ENCODE measurements around the gene PWWP2A. TPM values are rescaled to one million over a fixed set of nuclear protein-coding genes. Genes with fewer than 3 reads are reported as not detected.

Gene PWWP2A
- total RNA-seq, 1 experiment from 2014 or later: 66.7 TPM

DNA sequence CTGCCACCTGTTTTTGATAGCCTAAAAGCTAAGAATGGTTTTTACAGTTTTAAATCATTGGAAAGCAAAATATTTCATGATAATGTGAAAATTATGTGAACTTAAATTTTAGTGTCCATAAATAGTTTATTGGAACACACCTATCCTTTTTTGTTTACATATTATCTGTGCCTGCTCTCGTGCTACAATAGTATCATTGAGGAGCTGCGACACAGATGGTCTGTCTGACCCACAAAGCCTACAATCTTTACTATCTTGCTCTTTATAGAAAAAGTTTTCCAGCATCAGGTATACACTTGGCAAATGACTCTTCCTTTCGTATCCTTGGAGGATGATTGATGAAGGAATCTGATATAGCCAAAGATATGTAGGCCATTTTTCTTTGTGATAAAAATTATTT is 70.2 kb downstream of the PWWP2A start:
- no peak overlapping the region for H2AK5ac ChIP-seq (ENCODE audit: insufficient read length, low read length)
- H3K36me3 Mint-ChIP-seq (ENCODE audit: insufficient read depth in 1 of 3, low read depth in 3 of 3): peaks cover 31 to 66% (median 63%) of the 10 kb centered on the region in 3 experiments; a peak in 6 of 7 replicates

More for the DNA sequence above, 70.2 kb downstream of the PWWP2A start:
- H2BK5ac ChIP-seq (ENCODE audit: insufficient read length, low read length): no peak overlapping the region
- H3K4me1 ChIP-seq (ENCODE audit: insufficient read depth, low read length): peaks cover 2% of the 10 kb centered on the region; the same call in 1 of the 2 replicates
- H3K27me3 ChIP-seq (ENCODE audit: insufficient read depth, low read length): no peaks in the 10 kb centered on the region
- no peak overlapping the region for H2BK20ac ChIP-seq (ENCODE audit: low read depth, low read length, poor library complexity, severe bottlenecking)
- no peak overlapping the region for H3K4ac ChIP-seq (ENCODE audit: low read depth, low read length)
- peaks cover 27 to 34% of the 10 kb centered on the region in 2 experiments for H3K4me1 Mint-ChIP-seq
- H2BK15ac ChIP-seq (ENCODE audit: low read depth, low read length): no peak overlapping the region
- H3K23me2 ChIP-seq (ENCODE audit: insufficient read length, low read depth, low read length, poor library complexity, severe bottlenecking): no peaks in the 10 kb centered on the region
- no CpG with 5 or more reads among the region's 3 CpGs for WGBS (ENCODE audit: extremely low coverage, insufficient read length, low lambda C conversion rate)
- H4K8ac ChIP-seq (replicated peaks; ENCODE audit: insufficient read length, low read depth, low read length): no peak overlapping the region
- H3K79me2 ChIP-seq (ENCODE audit: insufficient read depth, low read length): no peaks in the 10 kb centered on the region
- no peak overlapping the region for H3K27ac ChIP-seq (ENCODE audit: insufficient read length, low read depth, low read length)
- H2AFZ ChIP-seq (ENCODE audit: low read length): no peak overlapping the region
- H3K18ac ChIP-seq (ENCODE audit: insufficient read length, low read depth, low read length): no peak overlapping the region
- no peaks in the 10 kb centered on the region for H4K20me1 ChIP-seq (ENCODE audit: control insufficient read depth, insufficient read depth, insufficient read length)
- H3K27ac Mint-ChIP-seq: no peak overlapping the region
- H3K9ac ChIP-seq (ENCODE audit: extremely low read depth, insufficient read length, low read length): no peak overlapping the region
- no peak overlapping the region for H3T11ph ChIP-seq (ENCODE audit: low read length)
- H3K56ac ChIP-seq (ENCODE audit: insufficient read length, low read depth, low read length): no peak overlapping the region
- no peak overlapping the region for H4K91ac ChIP-seq (ENCODE audit: insufficient read length, low read depth, low read length)
- H3K4me2 ChIP-seq (ENCODE audit: insufficient read depth, insufficient read length, low read length): no peak overlapping the region
- H3K23ac ChIP-seq (ENCODE audit: insufficient read length, low read depth, low read length): no peak overlapping the region
- no peak overlapping the region for H3K4me3 Mint-ChIP-seq
- no peak overlapping the region for H2BK120ac ChIP-seq (ENCODE audit: low read depth, low read length, poor library complexity, severe bottlenecking)
- no peaks in the 10 kb centered on the region for H3K79me1 ChIP-seq (ENCODE audit: insufficient read depth, low read depth, low read length, poor library complexity, severe bottlenecking)
- H3K9me3 ChIP-seq (ENCODE audit: control insufficient read depth, low read depth, low read length): no peaks in the 10 kb centered on the region
- H4K5ac ChIP-seq (ENCODE audit: insufficient read length, low read depth, low read length): no peak overlapping the region
- no peak for DNase-seq
- H2BK12ac ChIP-seq (ENCODE audit: insufficient read length, low read depth, low read length): no peak overlapping the region
- TF ChIP-seq, protein P1, sequence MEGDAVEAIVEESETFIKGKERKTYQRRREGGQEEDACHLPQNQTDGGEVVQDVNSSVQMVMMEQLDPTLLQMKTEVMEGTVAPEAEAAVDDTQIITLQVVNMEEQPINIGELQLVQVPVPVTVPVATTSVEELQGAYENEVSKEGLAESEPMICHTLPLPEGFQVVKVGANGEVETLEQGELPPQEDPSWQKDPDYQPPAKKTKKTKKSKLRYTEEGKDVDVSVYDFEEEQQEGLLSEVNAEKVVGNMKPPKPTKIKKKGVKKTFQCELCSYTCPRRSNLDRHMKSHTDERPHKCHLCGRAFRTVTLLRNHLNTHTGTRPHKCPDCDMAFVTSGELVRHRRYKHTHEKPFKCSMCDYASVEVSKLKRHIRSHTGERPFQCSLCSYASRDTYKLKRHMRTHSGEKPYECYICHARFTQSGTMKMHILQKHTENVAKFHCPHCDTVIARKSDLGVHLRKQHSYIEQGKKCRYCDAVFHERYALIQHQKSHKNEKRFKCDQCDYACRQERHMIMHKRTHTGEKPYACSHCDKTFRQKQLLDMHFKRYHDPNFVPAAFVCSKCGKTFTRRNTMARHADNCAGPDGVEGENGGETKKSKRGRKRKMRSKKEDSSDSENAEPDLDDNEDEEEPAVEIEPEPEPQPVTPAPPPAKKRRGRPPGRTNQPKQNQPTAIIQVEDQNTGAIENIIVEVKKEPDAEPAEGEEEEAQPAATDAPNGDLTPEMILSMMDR (conservative IDR thresholded peaks at IDR 0.05): no peak
- H3K27me3 Mint-ChIP-seq (ENCODE audit: low read depth): no peaks in the 10 kb centered on the region
- no peaks in the 10 kb centered on the region for H3K9me3 Mint-ChIP-seq
- no peak overlapping the region for H3K14ac ChIP-seq (ENCODE audit: insufficient read depth, low read length)
